ENCODE measurements around the gene PASD1. TPM values are rescaled to one million over a fixed set of nuclear protein-coding genes. Genes with fewer than 3 reads are reported as not detected.

The PASD1 gene
- total RNA-seq, 1 donor, result not detected

- no peak overlapping the region for H3K4me3 ChIP-seq (ENCODE audit: low read depth, low read length)
- no peak for DNase-seq (ENCODE audit: low read depth)
- TF ChIP-seq CTCF (IDR thresholded peaks at IDR 0.05; ENCODE audit: insufficient read depth, low read depth, low read length), result no peak
Observed at GRCh38 chrX:151679798-151680402, 116.4 kb downstream of the PASD1 start.

DNA sequence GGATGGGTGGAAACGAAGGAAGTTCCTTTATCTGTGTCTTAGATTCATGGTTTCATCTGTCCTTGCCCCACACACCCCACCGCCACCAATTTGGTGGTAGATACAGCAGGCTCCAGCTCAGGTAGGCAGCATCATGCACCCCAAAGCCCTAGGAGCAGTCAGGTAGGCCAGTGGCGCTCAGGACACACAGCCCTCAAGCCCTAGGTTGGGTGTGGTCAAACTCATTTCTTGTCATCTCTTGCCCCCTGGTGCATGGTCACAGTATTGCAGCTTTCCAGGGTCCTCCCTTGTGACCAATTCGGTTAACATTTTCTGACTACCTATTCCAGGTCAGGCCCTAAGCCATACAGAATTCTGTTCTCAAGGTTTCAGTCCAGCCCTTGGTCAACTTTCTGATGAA lies 117.3 kb downstream of the PASD1 start:
- TF ChIP-seq CTCF (IDR thresholded peaks at IDR 0.05; ENCODE audit: insufficient read depth, low read depth, low read length), result peak; percentile 53
- peak; percentile 20 for DNase-seq (ENCODE audit: low read depth)
- H3K4me3 ChIP-seq (ENCODE audit: low read depth, low read length), result no peak overlapping the region

GRCh38 chrX:151687635-151688034 lies 124.2 kb downstream of the PASD1 start:
- DNase-seq (ENCODE audit: low read depth), result no peak
- TF ChIP-seq CTCF (IDR thresholded peaks at IDR 0.05; ENCODE audit: insufficient read depth, low read depth, low read length), result no peak
- no peak overlapping the region for H3K4me3 ChIP-seq (ENCODE audit: low read depth, low read length)

GRCh38 chrX:151688695-151689094 lies 125.2 kb downstream of the PASD1 start:
- no peak overlapping the region for H3K4me3 ChIP-seq (ENCODE audit: low read depth, low read length)
- no peak for TF ChIP-seq CTCF (IDR thresholded peaks at IDR 0.05; ENCODE audit: insufficient read depth, low read depth, low read length)
- no peak for DNase-seq (ENCODE audit: low read depth)

DNA sequence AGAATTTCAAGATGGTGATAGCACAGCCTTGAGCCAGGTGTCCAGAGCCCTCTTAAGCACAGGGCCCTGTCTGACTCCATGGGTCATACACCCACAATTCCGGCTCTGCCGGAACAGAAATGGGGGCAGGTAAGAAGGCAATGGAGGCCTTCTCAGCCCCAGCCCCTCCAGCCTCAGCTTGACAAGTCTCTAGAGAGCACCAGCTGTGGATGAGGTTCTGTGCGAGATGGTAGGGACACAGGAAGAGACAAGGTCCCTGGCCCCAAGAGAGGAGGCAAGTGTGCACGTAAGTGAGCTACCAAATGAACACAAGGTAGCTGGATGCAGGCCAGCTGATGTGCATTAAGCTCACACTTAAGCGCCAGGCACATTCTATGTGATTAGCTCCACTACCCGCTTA lies 129.3 kb downstream of the PASD1 start:
- no peak for TF ChIP-seq CTCF (IDR thresholded peaks at IDR 0.05; ENCODE audit: insufficient read depth, low read depth, low read length)
- no peak overlapping the region for H3K4me3 ChIP-seq (ENCODE audit: low read depth, low read length)
- DNase-seq (ENCODE audit: low read depth), result no peak

DNA sequence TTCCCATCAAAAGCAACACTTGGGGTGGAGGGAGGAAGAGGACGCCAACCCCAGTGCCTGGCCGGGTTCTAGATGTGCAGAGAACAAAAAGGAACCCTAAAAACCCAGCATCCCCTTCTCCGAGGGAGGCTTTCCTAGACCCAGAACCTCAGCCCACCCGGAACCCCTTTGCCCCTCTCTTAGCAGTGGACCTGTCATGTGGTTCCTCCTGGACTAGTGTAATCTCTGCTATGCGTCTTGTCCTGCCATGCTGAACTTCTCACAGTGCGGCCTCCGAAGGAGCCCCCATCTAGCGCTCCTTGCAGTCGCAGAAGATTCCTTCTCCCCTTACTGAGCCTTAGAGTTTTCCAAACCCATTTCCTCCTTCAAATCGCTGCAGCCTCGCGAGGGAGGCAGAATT lies 130.6 kb downstream of the PASD1 start:
- no peak for TF ChIP-seq CTCF (IDR thresholded peaks at IDR 0.05; ENCODE audit: insufficient read depth, low read depth, low read length)
- DNase-seq (ENCODE audit: low read depth), result no peak
- H3K4me3 ChIP-seq (ENCODE audit: low read depth, low read length), result no peak overlapping the region

Measured in fibroblast of villous mesenchyme (primary cell).